Measurements from ENCODE around the gene C17orf75. TPM values are rescaled to one million over a fixed set of nuclear protein-coding genes. Genes with fewer than 3 reads are reported as not detected.

The C17orf75 gene
- total and polyA plus RNA-seq, 8 donors = 7.5 to 48.0 (median 14.8) TPM

DNA sequence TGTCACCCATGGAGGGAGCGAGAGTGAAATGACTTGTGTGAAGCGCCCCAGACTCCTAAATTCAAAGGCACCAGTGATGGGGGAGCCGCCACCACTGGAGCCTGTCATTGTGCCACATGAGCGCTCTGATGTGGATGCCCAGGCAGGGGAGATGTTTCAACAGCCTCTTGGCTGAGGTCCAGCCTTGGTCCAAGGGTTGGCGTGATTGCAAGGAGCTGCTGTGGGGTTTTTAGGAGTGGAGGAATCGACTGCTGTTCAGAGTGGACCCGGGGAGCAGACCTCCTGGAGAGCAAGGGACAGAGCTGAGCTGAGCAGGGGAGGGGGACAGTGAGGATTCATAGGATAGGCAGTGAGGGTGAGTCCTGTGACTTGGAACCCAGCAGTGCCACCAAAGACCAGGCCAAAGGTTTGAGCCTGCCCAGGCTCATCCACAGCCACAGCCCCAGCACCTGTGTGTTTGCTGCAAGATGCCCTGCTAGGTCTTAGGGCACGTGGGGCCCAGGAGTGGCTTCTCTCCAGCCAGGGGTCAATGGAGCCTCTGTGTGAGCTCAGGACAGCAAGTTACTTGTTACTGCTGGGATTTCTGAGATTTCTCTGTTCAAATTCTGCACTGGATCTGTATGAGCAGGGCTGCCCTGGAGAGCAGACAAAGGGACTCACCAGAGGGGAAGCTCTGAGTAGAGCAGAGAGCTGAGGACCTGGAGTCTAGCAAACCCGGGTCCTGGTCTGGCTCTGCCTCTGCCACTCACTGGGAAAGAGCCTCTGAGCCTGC is 56.0 kb downstream of the C17orf75 start:
- Histone ChIP-seq H3K36me3 (no peaks in the 10 kb centered on the region), H3K9me3 (no peaks in the 10 kb centered on the region), H3K4me1 (peaks cover 0 to 11% (median 3%) of the 10 kb centered on the region in 4 donors), H3K27me3 (peaks cover 0 to 22% (median 0%) of the 10 kb centered on the region in 3 donors), H3K27ac (no peak overlapping the region), H3K4me3 (no peak overlapping the region)
- intact Hi-C loops (cut with DNase I; ENCODE audit: low total_unique reads) = no loop called here
- TF ChIP-seq EP300 (IDR thresholded peaks at IDR 0.05) (no peak), POLR2A (IDR thresholded peaks at IDR 0.05) (no peak), POLR2AphosphoS5 (IDR thresholded peaks at IDR 0.05) (no peak)
- TF ChIP-seq, protein P1, sequence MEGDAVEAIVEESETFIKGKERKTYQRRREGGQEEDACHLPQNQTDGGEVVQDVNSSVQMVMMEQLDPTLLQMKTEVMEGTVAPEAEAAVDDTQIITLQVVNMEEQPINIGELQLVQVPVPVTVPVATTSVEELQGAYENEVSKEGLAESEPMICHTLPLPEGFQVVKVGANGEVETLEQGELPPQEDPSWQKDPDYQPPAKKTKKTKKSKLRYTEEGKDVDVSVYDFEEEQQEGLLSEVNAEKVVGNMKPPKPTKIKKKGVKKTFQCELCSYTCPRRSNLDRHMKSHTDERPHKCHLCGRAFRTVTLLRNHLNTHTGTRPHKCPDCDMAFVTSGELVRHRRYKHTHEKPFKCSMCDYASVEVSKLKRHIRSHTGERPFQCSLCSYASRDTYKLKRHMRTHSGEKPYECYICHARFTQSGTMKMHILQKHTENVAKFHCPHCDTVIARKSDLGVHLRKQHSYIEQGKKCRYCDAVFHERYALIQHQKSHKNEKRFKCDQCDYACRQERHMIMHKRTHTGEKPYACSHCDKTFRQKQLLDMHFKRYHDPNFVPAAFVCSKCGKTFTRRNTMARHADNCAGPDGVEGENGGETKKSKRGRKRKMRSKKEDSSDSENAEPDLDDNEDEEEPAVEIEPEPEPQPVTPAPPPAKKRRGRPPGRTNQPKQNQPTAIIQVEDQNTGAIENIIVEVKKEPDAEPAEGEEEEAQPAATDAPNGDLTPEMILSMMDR (IDR thresholded peaks at IDR 0.05) = no peak
- DNase-seq = no peak
- 69 to 85% (median 78%) methylated on average over 5 to 9 of the region's 9 CpGs for WGBS, 5 donors

- WGBS, 5 donors = 88 to 92% (median 90%) methylated on average over 8 of the region's 8 CpGs
- no peaks in the 10 kb centered on the region for H3K9me3 ChIP-seq
- intact Hi-C loops (cut with DNase I; ENCODE audit: low total_unique reads) = no loop called here
- peaks cover 0 to 14% (median 3%) of the 10 kb centered on the region in 4 donors for H3K4me1 ChIP-seq
- peaks cover 0 to 24% (median 0%) of the 10 kb centered on the region in 3 donors for H3K27me3 ChIP-seq
- no peaks in the 10 kb centered on the region for H3K36me3 ChIP-seq
- no peak overlapping the region for H3K27ac ChIP-seq
- TF ChIP-seq, protein P1 (IDR thresholded peaks at IDR 0.05) = no peak
- no peak overlapping the region for H3K4me3 ChIP-seq
- no peak for DNase-seq
These were observed 56.7 kb downstream of the C17orf75 start for GRCh38 chr17:32285306-32285705.

GRCh38 chr17:32283745-32284201 is 58.2 kb downstream of the C17orf75 start:
- Histone ChIP-seq H3K4me3 (no peak overlapping the region), H3K36me3 (no peaks in the 10 kb centered on the region), H3K9me3 (no peaks in the 10 kb centered on the region), H3K4me1 (peaks cover 0 to 11% (median 3%) of the 10 kb centered on the region in 4 donors), H3K27ac (no peak overlapping the region), H3K27me3 (peaks cover 0 to 24% (median 0%) of the 10 kb centered on the region in 3 donors)
- DNase-seq = no peak
- 66 to 76% (median 69%) methylated on average over 20 of the region's 20 CpGs for WGBS, 5 donors
- intact Hi-C loops (cut with DNase I; ENCODE audit: low total_unique reads) = no loop called here
- TF ChIP-seq, protein P1 (IDR thresholded peaks at IDR 0.05) = no peak
- TF ChIP-seq POLR2A (IDR thresholded peaks at IDR 0.05) (no peak), POLR2AphosphoS5 (IDR thresholded peaks at IDR 0.05) (no peak), EP300 (IDR thresholded peaks at IDR 0.05) (no peak)

DNA sequence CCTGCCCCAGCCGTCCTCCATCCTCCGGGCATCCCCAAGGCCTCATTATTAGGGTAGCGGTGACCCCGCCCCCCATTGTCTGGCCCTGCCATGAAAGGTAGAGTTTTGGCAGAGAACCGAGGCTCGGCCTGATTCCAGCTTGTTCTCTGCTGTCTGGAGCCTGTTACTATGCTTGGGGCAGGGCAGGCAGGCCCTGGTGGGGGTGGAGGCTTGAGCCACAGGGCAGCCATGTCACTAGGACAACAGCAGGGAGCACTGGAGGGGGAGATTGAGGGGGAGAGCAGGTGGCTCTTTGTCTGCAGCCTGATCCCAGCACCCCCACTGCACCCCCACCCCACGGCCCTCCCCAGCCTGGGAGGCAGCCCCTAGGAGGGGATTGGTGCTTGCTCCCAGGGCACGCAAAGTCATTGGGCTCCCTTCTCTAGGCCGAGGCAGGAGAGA is 60.9 kb downstream of the C17orf75 start:
- DNase-seq = peak; percentile 43 to 68
- H3K27ac ChIP-seq = no peak overlapping the region
- no peak overlapping the region for H3K4me3 ChIP-seq
- no peaks in the 10 kb centered on the region for H3K36me3 ChIP-seq
- H3K27me3 ChIP-seq = peaks cover 0 to 24% (median 0%) of the 10 kb centered on the region in 3 donors
- 19 to 42% (median 37%) methylated on average over 7 to 9 of the region's 9 CpGs for WGBS, 5 donors
- intact Hi-C loops (cut with DNase I; ENCODE audit: low total_unique reads) = no loop called here
- TF ChIP-seq POLR2A (IDR thresholded peaks at IDR 0.05) (no peak), EP300 (IDR thresholded peaks at IDR 0.05) (no peak), POLR2AphosphoS5 (IDR thresholded peaks at IDR 0.05) (no peak)
- TF ChIP-seq, protein P1 (IDR thresholded peaks at IDR 0.05) = no peak
- H3K9me3 ChIP-seq = no peaks in the 10 kb centered on the region
- peaks cover 0 to 8% (median 3%) of the 10 kb centered on the region in 4 donors for H3K4me1 ChIP-seq
